ENCODE data around the gene CCDC12. TPM values are rescaled to one million over a fixed set of nuclear protein-coding genes. Genes with fewer than 3 reads are reported as not detected.

The CCDC12 gene
- total RNA-seq, 1 donor from 2014 or later, result 36.3 TPM

- H3K27me3 Mint-ChIP-seq (ENCODE audit: unreplicated experiment), result peaks cover under 1% of the 10 kb centered on the region
- peaks cover 78% of the 10 kb centered on the region for H3K4me1 Mint-ChIP-seq (ENCODE audit: unreplicated experiment)
- peak; percentile 38 for DNase-seq (ENCODE audit: low spot score)
- peaks cover 30% of the 10 kb centered on the region for H3K36me3 Mint-ChIP-seq (ENCODE audit: low read depth, unreplicated experiment)
- H3K27ac Mint-ChIP-seq (ENCODE audit: unreplicated experiment), result peak overlapping the region; percentile 40
- TF ChIP-seq CTCF (IDR thresholded peaks at IDR 0.05; ENCODE audit: unreplicated experiment), result no peak
- H3K4me3 Mint-ChIP-seq (ENCODE audit: unreplicated experiment), result no peak overlapping the region
- no peaks in the 10 kb centered on the region for H3K9me3 Mint-ChIP-seq (ENCODE audit: unreplicated experiment)
Observed at GRCh38 chr3:46948830-46949671, 27.5 kb downstream of the CCDC12 start.

- H3K4me3 Mint-ChIP-seq (ENCODE audit: unreplicated experiment), result peak overlapping the region; percentile 75
- peaks cover 30% of the 10 kb centered on the region for H3K36me3 Mint-ChIP-seq (ENCODE audit: low read depth, unreplicated experiment)
- H3K27ac Mint-ChIP-seq (ENCODE audit: unreplicated experiment), result peak overlapping the region; percentile 24
- H3K27me3 Mint-ChIP-seq (ENCODE audit: unreplicated experiment), result no peaks in the 10 kb centered on the region
- no peak for TF ChIP-seq CTCF (IDR thresholded peaks at IDR 0.05; ENCODE audit: unreplicated experiment)
- no peaks in the 10 kb centered on the region for H3K9me3 Mint-ChIP-seq (ENCODE audit: unreplicated experiment)
- DNase-seq (ENCODE audit: low spot score), result no peak
- peaks cover 79% of the 10 kb centered on the region for H3K4me1 Mint-ChIP-seq (ENCODE audit: unreplicated experiment)
Observed at GRCh38 chr3:46947981-46948791, 28.4 kb downstream of the CCDC12 start.

GRCh38 chr3:46947546-46947901 lies 29.0 kb downstream of the CCDC12 start:
- TF ChIP-seq CTCF (IDR thresholded peaks at IDR 0.05; ENCODE audit: unreplicated experiment), result no peak
- Mint-ChIP-seq H3K27ac (ENCODE audit: unreplicated experiment) (no peak overlapping the region), H3K36me3 (ENCODE audit: low read depth, unreplicated experiment) (peaks cover 33% of the 10 kb centered on the region), H3K27me3 (ENCODE audit: unreplicated experiment) (no peaks in the 10 kb centered on the region), H3K4me1 (ENCODE audit: unreplicated experiment) (peaks cover 81% of the 10 kb centered on the region), H3K9me3 (ENCODE audit: unreplicated experiment) (no peaks in the 10 kb centered on the region), H3K4me3 (ENCODE audit: unreplicated experiment) (peak overlapping the region; percentile 75)
- no peak for DNase-seq (ENCODE audit: low spot score)

GRCh38 chr3:46946856-46947545 lies 29.5 kb downstream of the CCDC12 start:
- H3K4me1 Mint-ChIP-seq (ENCODE audit: unreplicated experiment), result peaks cover 83% of the 10 kb centered on the region
- H3K9me3 Mint-ChIP-seq (ENCODE audit: unreplicated experiment), result no peaks in the 10 kb centered on the region
- H3K4me3 Mint-ChIP-seq (ENCODE audit: unreplicated experiment), result peak overlapping the region; percentile 31
- H3K36me3 Mint-ChIP-seq (ENCODE audit: low read depth, unreplicated experiment), result peaks cover 35% of the 10 kb centered on the region
- H3K27me3 Mint-ChIP-seq (ENCODE audit: unreplicated experiment), result no peaks in the 10 kb centered on the region
- DNase-seq (ENCODE audit: low spot score), result no peak
- H3K27ac Mint-ChIP-seq (ENCODE audit: unreplicated experiment), result no peak overlapping the region
- TF ChIP-seq CTCF (IDR thresholded peaks at IDR 0.05; ENCODE audit: unreplicated experiment), result no peak
